Measurements from ENCODE around the gene OSBPL5.

OSBPL5 gene

DNA sequence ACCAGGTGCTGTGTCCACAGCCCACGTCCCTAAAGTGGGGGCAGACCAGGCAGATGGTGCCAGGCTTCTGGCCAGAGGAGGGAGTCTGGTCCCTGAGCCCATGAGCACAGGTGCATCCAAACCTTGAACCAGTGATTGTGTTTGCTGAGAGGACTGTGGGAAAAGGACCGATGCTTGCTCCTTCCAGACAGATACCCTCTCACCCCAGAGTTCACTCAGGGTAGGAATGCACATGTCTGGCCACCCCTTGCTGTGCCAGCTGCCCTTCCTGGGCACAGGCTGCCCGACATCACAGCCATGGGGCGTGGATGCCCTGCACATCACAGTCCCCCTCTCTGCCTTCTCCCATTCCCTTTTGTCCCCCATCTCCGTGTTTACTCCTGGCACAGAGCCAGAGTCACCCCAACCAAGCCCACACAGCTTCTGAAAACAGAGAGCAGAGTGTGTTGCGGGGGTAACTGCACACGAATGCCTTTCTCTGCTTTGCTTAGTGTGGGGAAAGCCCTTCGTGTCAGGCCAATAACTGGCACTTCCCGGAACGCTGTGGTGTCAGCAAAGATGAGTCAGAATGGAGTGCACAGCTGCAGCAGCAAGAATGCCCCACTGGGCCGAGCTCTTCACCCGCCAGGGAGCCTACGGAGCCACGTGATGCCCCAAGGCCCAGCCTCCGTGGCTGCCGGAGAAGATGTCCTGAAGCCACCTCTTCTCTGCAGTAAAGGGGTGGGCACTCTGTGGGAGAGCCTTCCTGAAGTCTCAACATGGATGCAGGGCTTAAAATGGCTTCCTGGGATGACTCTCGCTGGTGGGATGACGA is 115.5 kb downstream of the OSBPL5 start:
- peak overlapping the region; percentile 42 for H3K4me3 ChIP-seq (ENCODE audit: low read depth, low read length)
- TF ChIP-seq, protein P1, sequence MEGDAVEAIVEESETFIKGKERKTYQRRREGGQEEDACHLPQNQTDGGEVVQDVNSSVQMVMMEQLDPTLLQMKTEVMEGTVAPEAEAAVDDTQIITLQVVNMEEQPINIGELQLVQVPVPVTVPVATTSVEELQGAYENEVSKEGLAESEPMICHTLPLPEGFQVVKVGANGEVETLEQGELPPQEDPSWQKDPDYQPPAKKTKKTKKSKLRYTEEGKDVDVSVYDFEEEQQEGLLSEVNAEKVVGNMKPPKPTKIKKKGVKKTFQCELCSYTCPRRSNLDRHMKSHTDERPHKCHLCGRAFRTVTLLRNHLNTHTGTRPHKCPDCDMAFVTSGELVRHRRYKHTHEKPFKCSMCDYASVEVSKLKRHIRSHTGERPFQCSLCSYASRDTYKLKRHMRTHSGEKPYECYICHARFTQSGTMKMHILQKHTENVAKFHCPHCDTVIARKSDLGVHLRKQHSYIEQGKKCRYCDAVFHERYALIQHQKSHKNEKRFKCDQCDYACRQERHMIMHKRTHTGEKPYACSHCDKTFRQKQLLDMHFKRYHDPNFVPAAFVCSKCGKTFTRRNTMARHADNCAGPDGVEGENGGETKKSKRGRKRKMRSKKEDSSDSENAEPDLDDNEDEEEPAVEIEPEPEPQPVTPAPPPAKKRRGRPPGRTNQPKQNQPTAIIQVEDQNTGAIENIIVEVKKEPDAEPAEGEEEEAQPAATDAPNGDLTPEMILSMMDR (IDR thresholded peaks at IDR 0.05; ENCODE audit: low read depth, low read length), result peak; percentile 36; the same call in 1 of the 2 replicates

GRCh38 chr11:3047637-3048036 is 117.5 kb downstream of the OSBPL5 start:
- no peak overlapping the region for H3K4me3 ChIP-seq (ENCODE audit: low read depth, low read length)
- TF ChIP-seq, protein P1 (IDR thresholded peaks at IDR 0.05; ENCODE audit: low read depth, low read length), result no peak

- TF ChIP-seq, protein P1 (IDR thresholded peaks at IDR 0.05; ENCODE audit: low read depth, low read length), result no peak
- no peak overlapping the region for H3K4me3 ChIP-seq (ENCODE audit: low read depth, low read length)
Observed at GRCh38 chr11:3046641-3047040, 118.5 kb downstream of the OSBPL5 start.

- H3K4me3 ChIP-seq (ENCODE audit: low read depth, low read length), result no peak overlapping the region
- TF ChIP-seq, protein P1 (IDR thresholded peaks at IDR 0.05; ENCODE audit: low read depth, low read length), result 0 out of 2 replicates have a peak, but pooled peaks have one; percentile 12
Observed at GRCh38 chr11:3046190-3046589, 118.9 kb downstream of the OSBPL5 start.

- no peak overlapping the region for H3K4me3 ChIP-seq (ENCODE audit: low read depth, low read length)
- TF ChIP-seq, protein P1 (IDR thresholded peaks at IDR 0.05; ENCODE audit: low read depth, low read length), result no peak
Observed at GRCh38 chr11:3044915-3045314, 120.2 kb downstream of the OSBPL5 start.

- no peak overlapping the region for H3K4me3 ChIP-seq (ENCODE audit: low read depth, low read length)
- TF ChIP-seq, protein P1 (IDR thresholded peaks at IDR 0.05; ENCODE audit: low read depth, low read length), result no peak
Observed at GRCh38 chr11:3044004-3044403, 121.1 kb downstream of the OSBPL5 start.

- TF ChIP-seq, protein P1 (IDR thresholded peaks at IDR 0.05; ENCODE audit: low read depth, low read length), result no peak
Observed at GRCh38 chr11:3043315-3043871, 121.7 kb downstream of the OSBPL5 start.

More at GRCh38 chr11:3043315-3043871, 121.7 kb downstream of the OSBPL5 start:
- H3K4me3 ChIP-seq (ENCODE audit: low read depth, low read length), result no peak overlapping the region
